NCI-H82 (cell line): ENCODE data around the gene SPI1.
"Not testable (repeated sequence)": the region's sequence is repeated elsewhere in the genome, so short reads cannot be mapped to it uniquely, and the experiment has no call there.

Experiments used
- DNase-seq: peaks from one replicate; lab custom pipeline; 2025; lab: John Stamatoyannopoulos, UW

Gene SPI1

GRCh38 chr11:47340010-47340409, 38.3 kb downstream of the SPI1 start:
- DNase-seq: no peak

- DNase-seq: no peak
These were observed 39.7 kb downstream of the SPI1 start for GRCh38 chr11:47338396-47339241.

- DNase-seq: no peak
These were observed 41.0 kb downstream of the SPI1 start for GRCh38 chr11:47337229-47337924.

- no peak for DNase-seq
These were observed 41.8 kb downstream of the SPI1 start for GRCh38 chr11:47336595-47336994.

GRCh38 chr11:47335733-47336132, 42.6 kb downstream of the SPI1 start:
- DNase-seq: no peak

- DNase-seq: not testable (repeated sequence)
These were observed 43.5 kb downstream of the SPI1 start for GRCh38 chr11:47334699-47335411.

- DNase-seq: no peak
These were observed 44.4 kb downstream of the SPI1 start for GRCh38 chr11:47333886-47334443.

- no peak for DNase-seq
These were observed 44.9 kb downstream of the SPI1 start for GRCh38 chr11:47333526-47333845.

- DNase-seq: no peak
These were observed 45.4 kb downstream of the SPI1 start for GRCh38 chr11:47332791-47333525.

GRCh38 chr11:47332303-47332711, 46.0 kb downstream of the SPI1 start:
- DNase-seq: no peak

- no peak for DNase-seq
These were observed 46.7 kb downstream of the SPI1 start for GRCh38 chr11:47331454-47332302.

GRCh38 chr11:47329987-47330931, 48.1 kb downstream of the SPI1 start:
- DNase-seq: peak; percentile 36

GRCh38 chr11:47329431-47329986, 48.8 kb downstream of the SPI1 start:
- no peak for DNase-seq

- DNase-seq: no peak
These were observed 49.6 kb downstream of the SPI1 start for GRCh38 chr11:47328449-47329390.

- no peak for DNase-seq
These were observed 50.4 kb downstream of the SPI1 start for GRCh38 chr11:47327949-47328348.

- DNase-seq: no peak
These were observed 51.3 kb downstream of the SPI1 start for GRCh38 chr11:47327025-47327424.

GRCh38 chr11:47326198-47326597, 52.1 kb downstream of the SPI1 start:
- DNase-seq: no peak
